Activated CD4-positive, alpha-beta memory T cell treated with anti-CD3 and anti-CD28 coated beads, Interleukin-2, amount 10 ng/mL, durations not matched to agents 7 days and 5 days (primary cell): ENCODE measurements around the gene NCK1. TPM values are rescaled to one million over a fixed set of nuclear protein-coding genes. Genes with fewer than 3 reads are reported as not detected.
"Not testable (repeated sequence)": the region's sequence is repeated elsewhere in the genome, so short reads cannot be mapped to it uniquely, and the experiment has no call there.

Source experiments
- CTCF ChIA-PET: fragments of 350-600 bp; sonication (Branson Sonifier 250); formaldehyde crosslinking; loops from one replicate; lab custom pipeline; 2021; ENCODE audit warnings: antibody characterized with exemption, inconsistent platforms; lab: Charles Lee
- POLR2A ChIA-PET: fragments of 350-600 bp; sonication (Branson Sonifier 250); formaldehyde crosslinking; loops from one replicate; lab custom pipeline; 2021; ENCODE audit warnings: antibody characterized with exemption; lab: Charles Lee
- DNase-seq: peaks from one replicate; pipeline ENCODE4 v3.0.0-alpha.2; 2020
- H3K27ac Mint-ChIP-seq: one replicate; pipeline ENCODE4 v1.8.0; 2021; ENCODE audit warnings: mild to moderate bottlenecking, mixed read lengths
- H3K27me3 Mint-ChIP-seq: one replicate; pipeline ENCODE4 v1.8.0; 2021; ENCODE audit warnings: mixed read lengths
- H3K36me3 Mint-ChIP-seq: one replicate; pipeline ENCODE4 v1.8.0; 2021; ENCODE audit warnings: low read depth, mixed read lengths
- H3K4me1 Mint-ChIP-seq: one replicate; pipeline ENCODE4 v1.8.0; 2021; ENCODE audit warnings: mixed read lengths
- H3K4me3 Mint-ChIP-seq: one replicate; pipeline ENCODE4 v1.8.0; 2021; ENCODE audit warnings: mild to moderate bottlenecking, mixed read lengths
- H3K9me3 Mint-ChIP-seq: one replicate; pipeline ENCODE4 v1.8.0; 2021; ENCODE audit warnings: mixed read lengths
- total RNA-seq, 2 experiments: library from RNA; stranded (reverse); gene quantifications; one replicate each; pipeline ENCODE4 v1.2.3, GENCODE V29; 2021

Gene NCK1
- total RNA-seq, 2 experiments from 2014 or later: 50.8 to 51.3 TPM

DNA sequence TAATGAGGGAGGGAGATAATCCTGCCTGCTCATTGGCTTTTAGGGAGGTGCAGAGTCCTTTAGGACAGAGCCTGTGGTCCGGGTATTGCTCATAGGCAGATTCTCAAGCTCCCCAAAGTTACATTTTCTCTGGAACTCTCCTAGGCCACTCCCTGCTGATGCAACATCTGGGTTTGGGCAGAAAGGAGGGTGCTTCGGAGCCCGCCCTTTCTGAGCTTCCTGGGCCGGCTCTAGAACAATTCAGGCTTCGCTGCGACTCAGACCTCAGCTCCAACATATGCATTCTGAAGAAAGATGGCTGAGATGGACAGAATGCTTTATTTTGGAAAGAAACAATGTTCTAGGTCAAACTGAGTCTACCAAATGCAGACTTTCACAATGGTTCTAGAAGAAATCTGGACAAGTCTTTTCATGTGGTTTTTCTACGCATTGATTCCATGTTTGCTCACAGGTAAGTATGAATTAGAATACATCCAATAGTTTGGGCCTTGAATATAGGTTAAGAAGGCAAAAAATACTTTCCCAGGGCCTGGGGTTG lies 95.8 kb downstream of the NCK1 start, which contains the start of gene IL20RB:
Gene IL20RB, plus strand, starts transcription at position 233 of the 538 bp plus-strand sequence. Its CDS starts 131 bp downstream, at position 364.
- no peak within 1 kb of the TSS for H3K4me3 Mint-ChIP-seq
- DNase-seq: no peak
- ChIA-PET CTCF (no interaction called here), POLR2A (no interaction called here)
- H3K27me3 Mint-ChIP-seq: no peaks in the 10 kb centered on the region
- peaks cover 11% of the 10 kb centered on the region for H3K4me1 Mint-ChIP-seq
- no peaks in the 10 kb centered on the region for H3K9me3 Mint-ChIP-seq
- peaks cover 10% of the 10 kb centered on the region for H3K36me3 Mint-ChIP-seq
- H3K27ac Mint-ChIP-seq: no peak within 1 kb of the TSS

DNA sequence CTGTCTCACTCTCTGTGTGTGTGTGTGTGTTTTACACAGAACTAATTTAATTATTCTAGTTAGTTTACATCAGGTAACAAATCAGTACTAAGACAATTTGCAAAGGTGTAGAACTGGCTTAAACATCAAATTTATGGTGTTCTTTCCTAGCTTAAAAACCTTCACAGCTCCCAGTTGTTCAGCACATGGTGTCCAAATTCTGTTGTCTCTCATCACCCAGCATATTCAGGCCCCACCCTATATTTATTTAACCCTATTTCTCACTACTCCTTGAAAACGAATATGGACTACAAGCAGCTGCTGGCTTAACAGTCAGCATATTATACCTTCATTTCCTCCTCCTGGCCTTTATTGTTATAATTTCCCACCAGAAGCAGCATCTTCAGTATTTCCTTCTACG lies 96.9 kb downstream of the NCK1 start:
- POLR2A ChIA-PET: no interaction called here
- Mint-ChIP-seq H3K4me1 (peaks cover 11% of the 10 kb centered on the region), H3K4me3 (no peak overlapping the region), H3K36me3 (peaks cover 10% of the 10 kb centered on the region), H3K9me3 (no peaks in the 10 kb centered on the region), H3K27ac (no peak overlapping the region), H3K27me3 (no peaks in the 10 kb centered on the region)
- CTCF ChIA-PET: no interaction called here
- no peak for DNase-seq

DNA sequence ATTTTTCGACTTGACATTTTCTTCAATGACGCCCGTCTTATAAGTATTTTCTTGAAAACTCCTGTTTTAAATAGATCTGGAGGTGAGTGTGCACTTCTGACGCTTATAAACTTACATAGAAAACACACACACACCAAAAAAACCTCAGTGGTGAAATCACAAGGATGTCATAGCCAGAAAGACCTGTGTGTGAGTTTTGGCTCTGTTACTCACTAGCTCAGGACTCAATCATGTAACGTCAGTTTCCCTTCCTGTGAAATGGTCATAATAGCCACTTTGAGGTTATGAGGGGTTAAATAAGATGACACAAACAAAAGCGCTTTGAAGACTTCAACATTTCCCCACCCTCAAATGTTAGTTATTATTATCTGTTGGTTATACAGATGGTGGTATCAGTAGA lies 97.6 kb downstream of the NCK1 start:
- no peak for DNase-seq
- Mint-ChIP-seq H3K27ac (no peak overlapping the region), H3K4me1 (peaks cover 10% of the 10 kb centered on the region), H3K9me3 (no peaks in the 10 kb centered on the region), H3K4me3 (no peak overlapping the region), H3K27me3 (no peaks in the 10 kb centered on the region), H3K36me3 (peaks cover 10% of the 10 kb centered on the region)
- POLR2A ChIA-PET: no interaction called here
- CTCF ChIA-PET: no interaction called here

DNA sequence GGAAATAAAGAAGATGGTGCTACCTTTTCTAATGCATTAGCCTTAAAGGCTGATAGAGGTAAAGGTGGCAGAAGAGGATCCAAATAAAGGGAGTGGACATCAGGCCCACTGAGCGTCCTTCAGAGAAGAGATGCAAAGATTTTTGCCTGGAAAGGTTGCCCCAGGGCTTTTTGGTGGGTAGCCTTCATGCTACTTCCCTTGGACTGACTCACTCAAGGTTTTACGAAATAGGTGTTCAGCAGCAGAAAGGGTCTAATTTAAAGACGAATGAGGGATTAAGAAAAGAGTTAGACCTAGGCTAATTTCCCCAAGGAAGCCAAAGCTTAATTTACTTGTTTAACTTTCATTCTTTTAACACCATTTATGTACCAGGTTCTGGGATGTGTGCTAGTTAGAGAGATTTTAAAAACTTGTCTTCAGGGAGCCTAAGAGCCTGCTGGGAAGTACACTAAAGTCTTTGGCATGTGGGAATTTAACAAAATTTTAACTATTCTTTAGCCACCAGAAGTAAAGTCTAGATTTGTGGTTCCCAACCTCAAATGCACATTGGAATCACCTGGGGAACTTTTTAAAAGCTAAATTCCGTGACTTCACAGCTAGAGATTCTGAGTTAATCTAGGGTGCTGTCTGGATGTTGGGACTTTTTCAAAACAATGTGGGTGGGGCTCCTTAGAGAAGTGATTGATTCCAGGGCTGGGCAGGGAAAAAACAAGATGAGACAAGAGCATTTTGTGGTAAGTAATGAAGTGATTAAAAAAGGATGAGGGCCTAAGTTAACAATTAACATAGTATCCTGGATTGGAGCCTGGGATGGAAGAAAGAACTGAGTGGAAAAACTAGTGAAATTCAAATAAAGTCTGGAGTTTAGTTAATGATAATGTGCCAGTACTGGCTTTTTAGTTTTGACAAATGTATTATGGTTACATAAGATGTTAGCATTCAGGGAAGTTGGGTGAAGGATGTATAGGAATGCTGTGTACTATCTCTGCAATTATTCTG lies 99.1 kb downstream of the NCK1 start:
- Mint-ChIP-seq H3K4me3 (no peak overlapping the region), H3K27ac (no peak overlapping the region), H3K27me3 (no peaks in the 10 kb centered on the region), H3K36me3 (peaks cover 2% of the 10 kb centered on the region), H3K4me1 (no peaks in the 10 kb centered on the region), H3K9me3 (no peaks in the 10 kb centered on the region)
- no peak for DNase-seq
- CTCF ChIA-PET: no interaction called here
- POLR2A ChIA-PET: interaction anchor here (1.0 kb wide), 1 partner anchor 16 kb away, joined by 4 read pairs; no protein-coding TSS in a partner anchor

DNA sequence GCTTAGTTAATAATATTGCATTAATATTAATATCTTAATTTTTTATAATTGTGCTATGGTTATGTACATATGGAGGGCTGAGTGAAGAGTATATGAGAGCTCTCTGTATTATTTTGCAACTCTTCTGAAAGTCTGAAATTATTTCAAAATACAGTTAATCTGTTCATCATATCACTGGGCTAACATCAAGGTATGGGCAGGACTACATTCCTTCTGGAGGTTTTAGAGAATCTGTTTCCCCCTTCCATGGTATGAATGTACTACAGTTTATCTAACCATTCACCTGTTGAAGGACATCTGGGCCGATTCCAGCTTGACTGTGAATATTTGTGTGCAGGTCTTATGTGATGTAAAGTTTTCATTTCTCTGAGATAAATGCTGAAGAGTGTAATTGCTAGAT lies 100.9 kb downstream of the NCK1 start:
- ChIA-PET CTCF (interaction anchor here (0.6 to 0.7 kb wide), 3 partner anchors 17 to 1988 kb away, joined by 3 to 4 read pairs (median 3); no protein-coding TSS in a partner anchor), POLR2A (no interaction called here)
- no peaks in the 10 kb centered on the region for H3K4me1 Mint-ChIP-seq
- peaks cover 2% of the 10 kb centered on the region for H3K36me3 Mint-ChIP-seq
- no peak overlapping the region for H3K27ac Mint-ChIP-seq
- no peak overlapping the region for H3K4me3 Mint-ChIP-seq
- no peaks in the 10 kb centered on the region for H3K9me3 Mint-ChIP-seq
- DNase-seq: no peak
- H3K27me3 Mint-ChIP-seq: no peaks in the 10 kb centered on the region

DNA sequence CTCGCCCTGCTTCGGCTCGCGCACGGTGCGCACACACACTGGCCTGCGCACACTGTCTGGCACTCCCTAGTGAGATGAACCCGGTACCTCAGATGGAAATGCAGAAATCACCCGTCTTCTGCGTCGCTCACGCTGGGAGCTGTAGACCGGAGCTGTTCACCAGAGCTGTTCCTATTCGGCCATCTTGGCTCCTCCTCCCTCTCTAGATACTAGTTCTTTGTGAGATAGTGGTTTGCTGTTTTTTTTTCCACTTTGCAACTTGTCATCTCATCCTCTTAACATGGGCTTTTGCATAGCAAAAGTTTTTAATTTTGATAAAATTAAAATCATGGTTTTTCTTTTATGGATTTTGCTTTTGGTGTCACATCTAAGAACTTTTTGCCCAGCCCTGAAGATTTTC lies 107.5 kb downstream of the NCK1 start:
- POLR2A ChIA-PET, H3K4me1 Mint-ChIP-seq, H3K4me3 Mint-ChIP-seq, DNase-seq, CTCF ChIA-PET, H3K27ac Mint-ChIP-seq, H3K27me3 Mint-ChIP-seq: not testable (repeated sequence)
- H3K36me3 Mint-ChIP-seq: peaks cover 11% of the 10 kb centered on the region
- H3K9me3 Mint-ChIP-seq: peaks cover 11% of the 10 kb centered on the region

DNA sequence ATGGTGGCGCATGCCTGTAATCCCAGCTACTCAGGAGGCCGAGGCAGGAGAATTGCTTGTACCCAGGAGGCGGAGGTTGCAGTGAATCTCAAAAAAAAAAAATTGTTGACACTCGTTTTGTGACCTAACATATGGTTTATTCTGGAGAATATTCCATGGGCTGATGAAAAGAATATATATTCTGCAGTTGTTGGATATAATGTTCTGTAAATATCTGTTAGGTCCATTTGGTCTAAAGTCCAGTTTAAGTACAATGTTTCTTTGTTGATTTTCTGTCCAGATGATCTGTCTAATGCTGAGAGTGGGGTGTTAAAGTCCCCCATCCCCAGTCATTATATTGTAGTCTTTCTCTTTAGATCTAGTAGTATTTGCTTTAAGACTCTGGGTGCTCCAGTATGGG lies 111.3 kb downstream of the NCK1 start:
- no peak for DNase-seq
- H3K4me1 Mint-ChIP-seq: no peaks in the 10 kb centered on the region
- H3K4me3 Mint-ChIP-seq: no peak overlapping the region
- H3K27me3 Mint-ChIP-seq: no peaks in the 10 kb centered on the region
- H3K36me3 Mint-ChIP-seq: peaks cover 18% of the 10 kb centered on the region
- POLR2A ChIA-PET: no interaction called here
- CTCF ChIA-PET: interaction anchor here (1.6 kb wide), 1 partner anchor 41 kb away, joined by 3 read pairs; no protein-coding TSS in a partner anchor
- no peak overlapping the region for H3K27ac Mint-ChIP-seq
- peaks cover 20% of the 10 kb centered on the region for H3K9me3 Mint-ChIP-seq

DNA sequence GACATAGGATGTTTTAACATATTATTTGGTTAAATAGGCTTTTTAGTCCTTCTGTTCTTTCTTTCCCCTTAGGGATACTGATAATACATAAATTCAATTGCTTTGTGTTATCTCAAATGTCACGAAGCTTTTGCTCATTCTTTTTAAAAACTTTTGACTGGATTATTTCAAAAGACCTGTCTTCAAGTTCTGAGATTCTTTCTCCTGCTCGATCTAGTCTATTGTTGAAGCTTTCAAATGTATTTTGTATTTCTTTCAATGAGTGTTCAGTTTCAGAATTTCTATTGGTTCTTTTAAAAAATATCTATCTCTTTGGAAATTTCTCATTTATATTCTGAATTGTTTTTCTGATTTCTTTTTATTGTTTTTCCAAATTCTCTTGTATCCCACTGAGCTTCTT lies 112.7 kb downstream of the NCK1 start:
- no peak for DNase-seq
- POLR2A ChIA-PET: no interaction called here
- Mint-ChIP-seq H3K36me3 (peaks cover 18% of the 10 kb centered on the region), H3K27me3 (no peaks in the 10 kb centered on the region), H3K4me3 (no peak overlapping the region), H3K4me1 (no peaks in the 10 kb centered on the region), H3K27ac (no peak overlapping the region), H3K9me3 (peaks cover 20% of the 10 kb centered on the region)
- CTCF ChIA-PET: no interaction called here

DNA sequence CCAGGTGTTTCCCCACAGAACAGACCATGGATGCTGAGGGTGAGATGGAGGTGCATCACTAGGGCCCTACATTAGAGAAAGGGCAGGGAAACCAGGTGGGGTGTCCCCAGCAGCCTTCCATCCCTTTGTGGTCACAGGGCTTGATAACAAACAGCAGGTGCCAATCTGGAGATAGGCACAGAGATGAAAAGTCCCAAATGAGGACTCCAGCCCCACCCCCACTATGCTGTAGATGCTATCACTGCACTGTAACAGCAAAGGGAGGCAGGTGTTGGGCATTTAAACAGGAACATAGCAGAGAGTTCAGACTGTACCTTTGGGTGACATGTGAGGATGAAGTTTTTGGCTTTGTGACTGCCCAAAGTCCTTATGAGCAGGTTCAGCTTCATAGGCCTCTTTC lies 117.2 kb downstream of the NCK1 start:
- Mint-ChIP-seq H3K9me3 (peaks cover 12% of the 10 kb centered on the region), H3K4me3 (no peak overlapping the region), H3K27me3 (no peaks in the 10 kb centered on the region), H3K27ac (no peak overlapping the region), H3K36me3 (peaks cover 7% of the 10 kb centered on the region), H3K4me1 (no peaks in the 10 kb centered on the region)
- POLR2A ChIA-PET: no interaction called here
- CTCF ChIA-PET: interaction anchor here (1.4 kb wide), 1 partner anchor 35 kb away, joined by 3 read pairs; no protein-coding TSS in a partner anchor
- DNase-seq: no peak

DNA sequence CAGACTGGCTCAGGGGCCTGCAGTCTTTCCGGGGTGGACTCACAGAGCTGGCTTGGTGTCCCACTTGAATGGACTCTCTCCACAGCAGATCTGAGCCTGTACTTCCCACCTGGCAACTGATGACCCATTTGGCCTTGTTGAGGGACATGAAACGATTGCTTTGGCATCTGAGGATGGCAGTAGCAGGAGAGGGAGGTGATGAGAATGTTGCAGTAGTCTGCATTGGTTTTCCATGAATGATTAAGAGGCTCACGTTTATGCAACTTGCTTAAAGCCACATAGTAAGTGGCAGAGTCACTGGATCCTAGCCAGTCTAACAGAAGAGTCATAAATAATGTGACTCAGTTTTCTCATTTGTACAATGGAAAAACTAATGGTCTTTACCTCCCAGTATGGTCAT lies 117.7 kb downstream of the NCK1 start:
- no peaks in the 10 kb centered on the region for H3K4me1 Mint-ChIP-seq
- CTCF ChIA-PET: no interaction called here
- no peak overlapping the region for H3K27ac Mint-ChIP-seq
- no peak for DNase-seq
- H3K27me3 Mint-ChIP-seq: no peaks in the 10 kb centered on the region
- peaks cover 7% of the 10 kb centered on the region for H3K36me3 Mint-ChIP-seq
- POLR2A ChIA-PET: no interaction called here
- H3K4me3 Mint-ChIP-seq: no peak overlapping the region
- peaks cover 9% of the 10 kb centered on the region for H3K9me3 Mint-ChIP-seq

DNA sequence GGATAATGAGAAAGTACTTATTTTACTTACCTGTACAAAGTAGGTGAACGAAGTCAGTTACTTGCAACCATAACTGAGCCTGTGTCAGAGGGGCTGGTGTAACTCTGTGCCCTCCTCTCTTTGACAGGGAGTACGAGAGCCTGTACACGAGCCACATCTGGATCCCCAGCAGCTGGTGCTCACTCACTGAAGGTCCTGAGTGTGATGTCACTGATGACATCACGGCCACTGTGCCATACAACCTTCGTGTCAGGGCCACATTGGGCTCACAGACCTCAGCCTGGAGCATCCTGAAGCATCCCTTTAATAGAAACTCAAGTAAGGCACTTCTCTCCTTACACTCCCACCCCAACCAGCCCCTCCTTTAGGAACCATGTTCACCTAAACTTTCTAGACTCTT lies 120.0 kb downstream of the NCK1 start:
- no peak for DNase-seq
- ChIA-PET POLR2A (no interaction called here), CTCF (no interaction called here)
- Mint-ChIP-seq H3K27me3 (no peaks in the 10 kb centered on the region), H3K27ac (no peak overlapping the region), H3K9me3 (no peaks in the 10 kb centered on the region), H3K4me3 (no peak overlapping the region), H3K36me3 (no peaks in the 10 kb centered on the region), H3K4me1 (no peaks in the 10 kb centered on the region)

DNA sequence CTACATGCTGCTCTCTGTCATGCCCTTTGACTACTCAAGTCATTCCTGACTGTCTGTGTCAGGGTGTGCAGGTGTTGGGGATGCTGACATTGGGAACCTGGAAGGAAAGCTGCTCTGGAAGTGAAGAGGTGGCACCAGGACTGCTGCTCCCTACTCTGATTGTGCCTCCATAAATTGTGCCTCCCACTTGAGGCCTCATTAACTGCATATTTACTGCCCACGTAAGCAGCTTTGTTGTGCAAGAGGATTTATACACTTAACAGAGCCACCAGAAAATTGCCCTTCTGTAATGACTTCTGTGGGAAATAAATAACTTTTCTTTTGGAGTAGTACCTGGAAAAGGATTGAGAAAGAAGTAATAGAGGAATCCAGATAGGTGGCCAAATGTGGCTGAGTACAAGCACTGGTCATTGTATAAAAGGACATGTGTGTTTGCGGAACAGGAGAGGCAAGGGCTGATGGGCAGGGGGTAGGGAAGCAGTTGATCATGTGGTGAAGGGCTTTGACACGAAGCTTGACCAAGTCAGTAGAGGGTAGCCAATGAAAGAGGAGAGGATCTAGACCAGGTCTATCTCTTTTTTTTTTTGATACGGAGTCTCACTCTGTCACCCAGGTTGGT lies 120.6 kb downstream of the NCK1 start:
- no peaks in the 10 kb centered on the region for H3K9me3 Mint-ChIP-seq
- no peaks in the 10 kb centered on the region for H3K27me3 Mint-ChIP-seq
- H3K36me3 Mint-ChIP-seq: no peaks in the 10 kb centered on the region
- H3K27ac Mint-ChIP-seq: no peak overlapping the region
- CTCF ChIA-PET: no interaction called here
- POLR2A ChIA-PET: no interaction called here
- no peaks in the 10 kb centered on the region for H3K4me1 Mint-ChIP-seq
- no peak for DNase-seq
- H3K4me3 Mint-ChIP-seq: no peak overlapping the region

DNA sequence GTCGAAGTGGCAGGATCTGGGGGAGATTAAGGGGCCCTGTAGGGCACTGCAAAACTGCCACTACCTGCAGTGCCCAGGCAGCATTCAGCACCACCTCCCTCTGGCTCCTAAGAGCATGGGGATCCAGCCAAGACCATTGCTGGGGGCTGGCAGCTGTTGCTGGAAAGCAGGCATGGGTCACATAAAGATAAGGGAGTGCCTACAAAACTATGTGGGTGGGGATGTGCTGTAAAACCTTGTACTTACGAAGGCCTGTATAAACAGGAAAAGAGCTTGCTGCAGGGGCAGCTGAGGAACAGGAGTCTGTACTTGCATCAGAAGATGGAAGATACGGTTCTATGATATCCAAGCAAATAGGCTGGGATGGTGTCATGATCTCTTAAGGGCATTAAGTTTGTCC lies 122.8 kb downstream of the NCK1 start:
- POLR2A ChIA-PET: no interaction called here
- no peaks in the 10 kb centered on the region for H3K4me1 Mint-ChIP-seq
- no peak overlapping the region for H3K27ac Mint-ChIP-seq

More for the DNA sequence above, 122.8 kb downstream of the NCK1 start:
- H3K27me3 Mint-ChIP-seq: no peaks in the 10 kb centered on the region
- H3K4me3 Mint-ChIP-seq: no peak overlapping the region
- no peak for DNase-seq
- H3K36me3 Mint-ChIP-seq: no peaks in the 10 kb centered on the region
- CTCF ChIA-PET: no interaction called here
- no peaks in the 10 kb centered on the region for H3K9me3 Mint-ChIP-seq
